C4-2B (cell line): ENCODE results near the gene KRT9.

Experiments
- ZFX ChIP-seq: fragments of 450-650 bp; IDR thresholded peaks from 2 replicates; pipeline ENCODE4 v1.6.1; 2017
- TF ChIP-seq, protein P1 (sequence below): fragments of 450-650 bp; conservative IDR thresholded peaks from 2 replicates; pipeline ENCODE4 v1.5.1; 2017; ENCODE audit warnings: mild to moderate bottlenecking

DNA sequence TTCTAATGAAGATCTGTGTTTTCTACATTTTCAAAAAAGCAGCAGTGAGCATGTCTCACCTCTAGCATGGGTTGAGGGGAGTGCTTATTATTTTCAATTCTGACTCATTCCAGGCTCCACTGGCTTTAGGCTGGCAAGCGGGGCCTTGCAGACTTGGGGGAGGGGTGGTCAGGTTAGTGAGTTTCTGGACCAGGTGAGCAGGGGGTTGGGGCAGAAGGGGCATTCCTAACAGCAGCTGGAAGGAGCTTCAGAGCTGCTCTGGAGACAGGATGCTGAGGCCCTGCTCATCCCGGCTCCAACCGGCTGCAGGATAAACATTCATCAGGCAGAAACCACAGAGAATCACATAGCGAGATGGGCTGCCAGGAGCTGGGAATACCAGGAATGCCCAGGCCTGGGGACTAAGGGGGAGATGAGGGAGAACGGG lies 33.3 kb downstream of the KRT9 start:
- TF ChIP-seq, protein P1, sequence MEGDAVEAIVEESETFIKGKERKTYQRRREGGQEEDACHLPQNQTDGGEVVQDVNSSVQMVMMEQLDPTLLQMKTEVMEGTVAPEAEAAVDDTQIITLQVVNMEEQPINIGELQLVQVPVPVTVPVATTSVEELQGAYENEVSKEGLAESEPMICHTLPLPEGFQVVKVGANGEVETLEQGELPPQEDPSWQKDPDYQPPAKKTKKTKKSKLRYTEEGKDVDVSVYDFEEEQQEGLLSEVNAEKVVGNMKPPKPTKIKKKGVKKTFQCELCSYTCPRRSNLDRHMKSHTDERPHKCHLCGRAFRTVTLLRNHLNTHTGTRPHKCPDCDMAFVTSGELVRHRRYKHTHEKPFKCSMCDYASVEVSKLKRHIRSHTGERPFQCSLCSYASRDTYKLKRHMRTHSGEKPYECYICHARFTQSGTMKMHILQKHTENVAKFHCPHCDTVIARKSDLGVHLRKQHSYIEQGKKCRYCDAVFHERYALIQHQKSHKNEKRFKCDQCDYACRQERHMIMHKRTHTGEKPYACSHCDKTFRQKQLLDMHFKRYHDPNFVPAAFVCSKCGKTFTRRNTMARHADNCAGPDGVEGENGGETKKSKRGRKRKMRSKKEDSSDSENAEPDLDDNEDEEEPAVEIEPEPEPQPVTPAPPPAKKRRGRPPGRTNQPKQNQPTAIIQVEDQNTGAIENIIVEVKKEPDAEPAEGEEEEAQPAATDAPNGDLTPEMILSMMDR: no peak
- no peak for TF ChIP-seq ZFX
